T-helper 1 cell (primary cell): ENCODE results near the gene GRPR.
"Not testable (repeated sequence)": the region's sequence is repeated elsewhere in the genome, so short reads cannot be mapped to it uniquely, and the experiment has no call there.

Source experiments
- DNase-seq, 5 donors: peaks; one replicate each; pipeline ENCODE4 v3.0.0-alpha.2; 2012 to 2020

The GRPR gene

DNA sequence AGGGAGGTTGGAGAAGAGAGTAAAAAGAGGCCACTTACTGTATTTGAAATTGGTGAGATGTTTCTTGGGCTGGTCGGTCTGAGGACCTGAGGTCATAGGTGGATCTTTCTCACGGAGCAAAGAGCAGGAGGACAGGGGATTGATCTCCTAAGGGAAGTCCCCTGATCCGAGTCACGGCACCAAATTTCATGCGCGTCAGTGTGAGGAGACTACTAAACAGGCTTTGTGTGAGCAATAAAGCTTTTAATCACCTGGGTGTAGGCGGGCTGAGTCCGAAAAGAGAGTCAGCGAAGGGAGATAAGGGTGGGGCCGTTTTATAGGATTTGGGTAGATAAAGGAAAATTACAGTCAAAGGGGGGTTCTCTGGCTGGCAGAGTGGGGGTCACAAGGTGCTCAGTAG is 60.5 kb downstream of the GRPR start:
- DNase-seq: not testable (repeated sequence)

DNA sequence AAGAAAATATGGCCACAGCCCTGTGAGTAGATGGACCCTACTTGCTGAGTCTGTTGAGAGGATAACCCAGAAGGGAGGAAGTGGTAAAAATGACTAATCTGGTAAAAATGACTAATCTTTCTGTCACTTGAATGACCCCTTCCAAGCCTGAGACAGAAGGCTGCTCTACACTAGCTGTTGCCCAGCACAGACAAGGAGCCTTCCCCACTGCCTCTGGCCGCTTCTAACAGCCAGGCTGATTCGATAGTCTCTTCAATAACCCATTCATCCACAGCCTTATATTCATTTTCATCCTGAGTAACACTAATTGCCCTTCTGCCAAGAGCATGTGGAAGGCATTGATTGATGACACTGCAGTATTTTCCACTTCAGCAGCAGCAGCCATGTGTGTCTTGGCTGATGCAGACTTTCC is 62.4 kb downstream of the GRPR start:
- peak in 1 of 5 donors; percentile 14 for DNase-seq

DNA sequence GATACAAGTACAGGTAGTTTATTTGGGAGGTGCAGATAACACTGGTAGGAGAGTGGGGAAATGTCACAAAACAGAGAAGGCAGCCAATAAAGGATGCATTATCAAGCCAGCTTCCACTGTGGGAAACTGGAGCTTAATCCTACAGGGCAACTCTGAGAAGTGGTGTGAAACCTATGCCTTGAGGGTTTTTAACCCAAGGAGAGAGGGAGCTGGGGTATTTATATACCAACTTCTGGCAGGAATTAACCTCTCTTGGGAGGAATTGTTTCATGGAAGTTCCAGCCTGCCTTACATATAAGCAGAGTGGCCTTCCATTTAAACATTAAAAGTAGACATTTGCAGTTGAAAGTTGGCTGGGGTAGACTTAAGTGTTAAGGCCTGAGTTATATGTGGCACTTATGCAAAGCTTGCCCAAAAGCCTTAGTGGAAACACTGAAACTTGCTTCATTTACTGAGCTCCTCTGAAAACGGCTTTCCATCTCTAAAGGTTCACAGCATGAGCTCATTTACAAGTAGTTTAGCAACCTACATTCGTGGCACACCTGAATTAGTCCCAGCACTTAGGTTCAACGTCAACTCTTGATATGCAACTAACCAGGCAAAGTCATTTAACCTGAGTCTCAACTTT is 63.1 kb downstream of the GRPR start:
- DNase-seq: no peak

DNA sequence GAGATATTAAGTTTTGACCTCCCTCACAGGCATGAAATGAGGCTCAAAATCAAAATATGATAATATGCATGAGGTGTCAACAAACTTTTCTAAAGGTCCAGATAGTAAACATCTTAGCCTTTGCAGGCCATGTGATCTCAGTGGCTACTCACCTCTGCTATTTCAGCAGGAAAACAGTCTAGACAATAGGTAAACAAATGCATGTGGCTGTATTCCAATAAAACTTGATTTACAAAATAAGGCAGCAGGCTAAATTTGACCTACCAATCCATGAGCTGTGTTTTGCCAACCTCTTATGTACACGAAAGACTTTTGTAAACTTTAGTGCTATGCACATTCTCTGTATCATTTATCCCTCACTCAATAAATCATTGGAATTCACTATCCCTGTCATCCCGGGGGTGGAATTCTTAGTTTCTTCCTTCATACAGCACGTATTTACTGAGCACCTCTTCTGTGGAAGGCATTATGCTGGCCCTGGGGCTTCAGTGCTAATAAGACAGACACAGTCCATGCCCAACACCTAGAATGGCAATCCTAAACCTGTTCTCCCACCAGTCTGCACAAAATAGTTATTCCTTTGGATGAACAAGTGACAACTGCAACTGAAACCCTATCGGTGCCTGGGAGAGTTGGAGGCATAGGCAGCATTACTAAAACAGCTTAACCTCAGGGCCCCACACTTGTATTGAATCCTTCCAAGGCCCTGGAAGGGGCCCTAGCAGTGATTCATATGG is 63.8 kb downstream of the GRPR start:
- no peak for DNase-seq

DNA sequence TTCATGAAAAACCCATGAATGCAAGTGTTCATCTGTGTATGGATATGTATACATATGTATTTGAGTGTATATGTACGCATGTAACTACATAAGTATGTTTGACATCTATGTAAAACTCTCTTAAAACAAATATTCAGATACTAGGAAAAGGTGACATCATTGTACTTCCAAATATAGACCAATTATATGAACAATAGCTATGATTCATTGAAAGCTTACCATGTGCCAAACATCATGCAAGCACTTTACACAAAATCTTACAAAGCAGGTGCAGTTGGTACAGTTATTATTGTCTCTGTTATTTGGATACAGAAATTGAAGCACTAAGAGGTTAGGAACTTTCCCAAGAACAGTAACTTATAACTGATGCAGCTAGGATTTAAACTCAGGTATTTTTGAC is 65.3 kb downstream of the GRPR start:
- DNase-seq: no peak

DNA sequence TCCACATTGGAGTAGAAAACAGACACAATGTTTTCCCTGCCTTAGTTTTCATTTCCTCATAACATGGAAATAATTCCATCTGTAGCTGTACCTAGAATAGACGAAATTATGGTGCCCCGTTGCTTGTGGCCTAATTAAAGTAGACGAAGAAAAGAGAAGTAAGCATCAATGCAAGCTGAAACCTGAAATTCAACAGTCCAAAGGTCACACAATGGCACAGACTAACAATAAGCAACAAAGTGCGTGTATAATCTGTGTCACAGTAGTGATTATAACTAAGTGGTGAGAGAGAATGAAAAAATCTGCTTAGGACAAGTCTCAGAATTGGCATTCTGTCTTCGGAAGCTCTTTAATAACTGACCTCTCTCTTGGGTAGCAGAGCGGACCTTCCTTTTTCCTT is 68.2 kb downstream of the GRPR start:
- no peak for DNase-seq

DNA sequence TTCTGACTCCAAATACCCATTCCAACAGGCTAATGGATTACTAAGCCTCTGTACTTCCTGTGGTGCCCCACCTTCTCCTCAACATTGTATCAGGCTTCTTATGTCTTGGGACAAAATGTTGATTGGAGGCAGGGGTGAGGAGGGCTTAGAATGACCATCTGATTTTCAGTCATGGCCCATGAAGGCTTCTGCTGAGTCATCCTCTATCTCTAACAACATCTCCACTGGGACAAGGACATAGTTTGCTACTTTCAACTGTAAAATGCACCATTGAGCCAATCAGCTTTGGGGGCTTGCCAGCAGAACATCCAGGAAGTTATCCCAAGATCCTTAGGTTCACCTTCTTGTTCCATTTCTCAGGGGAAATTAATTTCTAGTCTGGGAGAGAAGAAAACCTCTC is 73.5 kb downstream of the GRPR start:
- DNase-seq: no peak

DNA sequence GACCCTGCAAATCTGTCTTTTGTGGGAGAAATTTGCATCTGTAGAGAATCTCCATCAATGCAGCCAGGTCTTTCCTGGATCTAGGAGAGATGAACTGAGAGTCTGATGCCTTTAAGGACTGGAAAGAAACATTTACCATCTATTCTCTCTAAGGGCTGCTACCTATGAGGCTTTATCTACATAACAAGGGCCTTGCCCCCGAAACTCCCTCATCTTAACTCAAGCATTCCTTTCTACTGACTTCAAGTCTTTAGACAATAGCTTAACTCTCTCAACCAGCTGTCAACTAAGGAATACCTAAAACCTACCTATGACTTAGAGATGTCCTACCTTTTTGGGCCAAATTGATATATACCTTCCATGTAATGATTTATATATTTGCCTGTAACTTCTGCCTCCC is 76.0 kb downstream of the GRPR start:
- DNase-seq: no peak

DNA sequence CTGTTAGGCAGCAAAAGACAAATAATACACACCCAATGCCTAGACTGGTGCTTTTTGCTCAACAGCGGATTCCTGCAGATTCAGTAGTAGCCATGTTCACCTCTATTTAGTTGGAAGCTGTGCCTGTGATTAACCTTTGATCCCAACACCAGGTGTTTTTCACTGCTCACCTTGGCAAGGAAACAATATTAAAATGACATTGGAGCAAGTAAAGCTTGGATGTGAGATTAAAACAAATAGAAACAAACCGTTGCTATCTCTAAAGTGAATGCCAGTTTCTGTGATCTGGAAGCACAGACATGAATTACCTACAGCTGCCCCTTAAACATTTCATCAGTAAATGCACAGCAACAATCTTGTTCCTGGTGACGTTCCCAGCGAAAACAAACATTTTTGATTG is 79.6 kb downstream of the GRPR start:
- no peak for DNase-seq
